MM.1S (cell line): ENCODE results near the gene XPR1.

ENCODE experiments used
- EZH2 ChIP-seq: fragments of 300-600 bp; sonication (generic); optimal IDR thresholded peaks from 2 replicates; pipeline ENCODE3; 2017; ENCODE audit warnings: low read depth, mild to moderate bottlenecking, antibody characterized with exemption, low read length, mixed read lengths
- TF ChIP-seq, protein P1 (sequence below): fragments of 300-600 bp; sonication (generic); IDR thresholded peaks from 2 replicates; pipeline ENCODE4 v1.5.1; 2016; ENCODE audit warnings: antibody characterized with exemption, low read length, mixed read lengths

DNA sequence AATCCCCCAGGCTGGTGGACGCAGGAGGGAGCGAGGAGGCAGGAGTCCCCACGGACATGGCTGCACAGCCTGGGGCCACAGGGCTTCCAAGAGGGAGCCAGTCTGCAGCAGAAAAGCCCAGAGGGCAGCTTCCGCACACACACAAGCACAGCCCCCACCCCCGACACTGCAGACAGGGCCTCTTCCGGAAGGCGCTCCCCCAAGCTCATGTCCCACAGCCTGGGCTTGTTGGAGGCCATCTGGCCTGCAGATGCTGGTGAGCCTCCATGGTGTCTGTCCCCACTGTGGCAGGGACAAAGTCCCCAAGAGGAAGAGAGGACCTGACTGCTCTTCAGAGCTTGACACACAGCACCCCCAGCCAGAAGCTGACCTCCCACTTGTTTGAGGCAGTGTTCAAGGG is 267.4 kb downstream of the XPR1 start:
- TF ChIP-seq, protein P1, sequence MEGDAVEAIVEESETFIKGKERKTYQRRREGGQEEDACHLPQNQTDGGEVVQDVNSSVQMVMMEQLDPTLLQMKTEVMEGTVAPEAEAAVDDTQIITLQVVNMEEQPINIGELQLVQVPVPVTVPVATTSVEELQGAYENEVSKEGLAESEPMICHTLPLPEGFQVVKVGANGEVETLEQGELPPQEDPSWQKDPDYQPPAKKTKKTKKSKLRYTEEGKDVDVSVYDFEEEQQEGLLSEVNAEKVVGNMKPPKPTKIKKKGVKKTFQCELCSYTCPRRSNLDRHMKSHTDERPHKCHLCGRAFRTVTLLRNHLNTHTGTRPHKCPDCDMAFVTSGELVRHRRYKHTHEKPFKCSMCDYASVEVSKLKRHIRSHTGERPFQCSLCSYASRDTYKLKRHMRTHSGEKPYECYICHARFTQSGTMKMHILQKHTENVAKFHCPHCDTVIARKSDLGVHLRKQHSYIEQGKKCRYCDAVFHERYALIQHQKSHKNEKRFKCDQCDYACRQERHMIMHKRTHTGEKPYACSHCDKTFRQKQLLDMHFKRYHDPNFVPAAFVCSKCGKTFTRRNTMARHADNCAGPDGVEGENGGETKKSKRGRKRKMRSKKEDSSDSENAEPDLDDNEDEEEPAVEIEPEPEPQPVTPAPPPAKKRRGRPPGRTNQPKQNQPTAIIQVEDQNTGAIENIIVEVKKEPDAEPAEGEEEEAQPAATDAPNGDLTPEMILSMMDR, result no peak
- TF ChIP-seq EZH2, result no peak
